Stimulated activated CD4-positive, alpha-beta T cell treated with anti-CD3 and anti-CD28 coated beads, Interleukin-15, amount 100 ng/mL, for 1 hour (primary cell): ENCODE results near the gene RAB23.

Experiments used
- DNase-seq, 2 donors: peaks; one replicate each; pipeline ENCODE4 v3.0.0-alpha.2; 2020; ENCODE audit warnings: low read depth in 1 of 2, low spot score in 1 of 2

Gene RAB23

GRCh38 chr6:57138026-57138425 is 84.1 kb downstream of the RAB23 start:
- DNase-seq, result no peak

- no peak for DNase-seq
These were observed 84.8 kb downstream of the RAB23 start for GRCh38 chr6:57137350-57137749.
